Astrocyte of the cerebellum (primary cell): ENCODE data around the gene ZBTB22.
"Not testable (repeated sequence)": the region's sequence is repeated elsewhere in the genome, so short reads cannot be mapped to it uniquely, and the experiment has no call there.

Experiments used
- DNase-seq: peaks from one replicate; pipeline ENCODE4 v3.0.0-alpha.2; 2011; ENCODE audit warnings: low read depth
- H3K4me3 ChIP-seq: 2 replicates; pipeline ENCODE4 v1.5.1; 2011; ENCODE audit warnings: mild to moderate bottlenecking, low read depth, low read length, moderate library complexity
- CTCF ChIP-seq: IDR thresholded peaks from 2 replicates; pipeline ENCODE4 v1.5.1; 2012; ENCODE audit warnings: low read length, low read depth, moderate library complexity, mild to moderate bottlenecking; ENCODE audit errors: missing control alignments
- in situ Hi-C: cut with HindIII; loops from 2 replicates; pipeline ENCODE4 v1.10.0; 2017; ENCODE audit warnings: low sequenced_read_pairs

The ZBTB22 gene

GRCh38 chr6:33317669-33318425, at the start of gene ZBTB22:
Gene ZBTB22 (minus strand): TSS chr6:33317744. CDS start chr6:33316916, 828 bp downstream.
- H3K4me3 ChIP-seq = peak within 1 kb of the TSS; percentile 51
- peak; percentile 99 for DNase-seq
- in situ Hi-C loops = no loop called here
- TF ChIP-seq CTCF = no peak

GRCh38 chr6:33367009-33367714, 49.6 kb upstream of the ZBTB22 start:
- in situ Hi-C loops = no loop called here
- no peak for TF ChIP-seq CTCF
- DNase-seq = no peak
- no peak overlapping the region for H3K4me3 ChIP-seq

- DNase-seq, H3K4me3 ChIP-seq, in situ Hi-C loops: not testable (repeated sequence)
Observed at GRCh38 chr6:33365206-33365971, 47.8 kb upstream of the ZBTB22 start.

- in situ Hi-C loops = not testable (repeated sequence)
- peak; percentile 32 for DNase-seq
Observed at GRCh38 chr6:33364475-33365205, 47.1 kb upstream of the ZBTB22 start.

GRCh38 chr6:33363486-33363885, 45.9 kb upstream of the ZBTB22 start:
- H3K4me3 ChIP-seq, in situ Hi-C loops, DNase-seq: not testable (repeated sequence)

More at GRCh38 chr6:33364475-33365205, 47.1 kb upstream of the ZBTB22 start:
- H3K4me3 ChIP-seq = not testable (repeated sequence)

- H3K4me3 ChIP-seq = no peak overlapping the region
- TF ChIP-seq CTCF = no peak
- no peak for DNase-seq
- in situ Hi-C loops = no loop called here
Observed at GRCh38 chr6:33359331-33359730, 41.8 kb upstream of the ZBTB22 start.

GRCh38 chr6:33357160-33357871, 39.8 kb upstream of the ZBTB22 start:
- DNase-seq, H3K4me3 ChIP-seq, in situ Hi-C loops: not testable (repeated sequence)

- TF ChIP-seq CTCF = no peak
- in situ Hi-C loops = no loop called here
- no peak overlapping the region for H3K4me3 ChIP-seq
- DNase-seq = no peak
Observed at GRCh38 chr6:33356295-33356694, 38.8 kb upstream of the ZBTB22 start.

- DNase-seq, in situ Hi-C loops, H3K4me3 ChIP-seq: not testable (repeated sequence)
Observed at GRCh38 chr6:33355860-33356259, 38.3 kb upstream of the ZBTB22 start.
